ENCODE measurements around the gene ZNF616.
"Not testable (repeated sequence)": the region's sequence is repeated elsewhere in the genome, so short reads cannot be mapped to it uniquely, and the experiment has no call there.

ZNF616 gene

GRCh38 chr19:52101866-52102562 is 37.7 kb downstream of the ZNF616 start:
- H3K9me3 ChIP-seq (ENCODE audit: control insufficient read depth, insufficient read depth, low read length): peaks cover 25% of the 10 kb centered on the region; the same call in 1 of the 2 replicates
- H4K20me1 ChIP-seq (ENCODE audit: control insufficient read depth, insufficient read depth, low read depth, low read length): no peaks in the 10 kb centered on the region
- no peak overlapping the region for H3K27ac ChIP-seq (ENCODE audit: low read depth, low read length)

GRCh38 chr19:52099497-52100138 is 40.1 kb downstream of the ZNF616 start:
- no peak for TF ChIP-seq EZH2phosphoT487 (IDR thresholded peaks at IDR 0.05; ENCODE audit: borderline replicate concordance, low read length)
- TF ChIP-seq CTCF (IDR thresholded peaks at IDR 0.05; ENCODE audit: low read depth, low read length, poor library complexity, severe bottlenecking): no peak

More at GRCh38 chr19:52101866-52102562, 37.7 kb downstream of the ZNF616 start:
- Histone ChIP-seq H3K4me2 (ENCODE audit: low read length) (no peak overlapping the region), H3K36me3 (ENCODE audit: control insufficient read depth, low read length) (no peaks in the 10 kb centered on the region), H3K9me2 (replicated peaks; ENCODE audit: control insufficient read depth, low read length) (no peaks in the 10 kb centered on the region), H3K4me1 (ENCODE audit: control insufficient read depth, low read length) (no peaks in the 10 kb centered on the region), H3K4me3 (ENCODE audit: low read length) (no peak overlapping the region), H3K79me2 (ENCODE audit: control insufficient read depth, low read length) (no peaks in the 10 kb centered on the region), H3K27me3 (ENCODE audit: control insufficient read depth, low read length) (no peaks in the 10 kb centered on the region), H3F3A (ENCODE audit: control insufficient read depth, insufficient read depth) (no peaks in the 10 kb centered on the region)
- TF ChIP-seq EZH2phosphoT487 (IDR thresholded peaks at IDR 0.05; ENCODE audit: borderline replicate concordance, low read length): no peak
- no peak for TF ChIP-seq CTCF (IDR thresholded peaks at IDR 0.05; ENCODE audit: low read depth, low read length, poor library complexity, severe bottlenecking)

GRCh38 chr19:52096416-52096815 is 43.3 kb downstream of the ZNF616 start:
- not testable (repeated sequence) for H3K79me2 ChIP-seq (ENCODE audit: control insufficient read depth, low read length); H3K27ac ChIP-seq (ENCODE audit: low read depth, low read length); H3F3A ChIP-seq (ENCODE audit: control insufficient read depth, insufficient read depth); H3K36me3 ChIP-seq (ENCODE audit: control insufficient read depth, low read length); H3K4me2 ChIP-seq (ENCODE audit: low read length); H3K4me3 ChIP-seq (ENCODE audit: low read length); H3K27me3 ChIP-seq (ENCODE audit: control insufficient read depth, low read length); H3K9me2 ChIP-seq (replicated peaks; ENCODE audit: control insufficient read depth, low read length); H3K4me1 ChIP-seq (ENCODE audit: control insufficient read depth, low read length); H4K20me1 ChIP-seq (ENCODE audit: control insufficient read depth, insufficient read depth, low read depth, low read length)
- peaks cover 42% of the 10 kb centered on the region for H3K9me3 ChIP-seq (ENCODE audit: control insufficient read depth, insufficient read depth, low read length)

More at GRCh38 chr19:52099497-52100138, 40.1 kb downstream of the ZNF616 start:
- Histone ChIP-seq H3K36me3 (ENCODE audit: control insufficient read depth, low read length) (no peaks in the 10 kb centered on the region), H3K27ac (ENCODE audit: low read depth, low read length) (no peak overlapping the region), H4K20me1 (ENCODE audit: control insufficient read depth, insufficient read depth, low read depth, low read length) (no peaks in the 10 kb centered on the region), H3F3A (ENCODE audit: control insufficient read depth, insufficient read depth) (no peaks in the 10 kb centered on the region), H3K9me2 (replicated peaks; ENCODE audit: control insufficient read depth, low read length) (no peaks in the 10 kb centered on the region), H3K27me3 (ENCODE audit: control insufficient read depth, low read length) (no peaks in the 10 kb centered on the region), H3K4me3 (ENCODE audit: low read length) (no peak overlapping the region), H3K4me2 (ENCODE audit: low read length) (no peak overlapping the region), H3K79me2 (ENCODE audit: control insufficient read depth, low read length) (no peaks in the 10 kb centered on the region), H3K9me3 (ENCODE audit: control insufficient read depth, insufficient read depth, low read length) (peaks cover 41% of the 10 kb centered on the region), H3K4me1 (ENCODE audit: control insufficient read depth, low read length) (peaks cover 4% of the 10 kb centered on the region)

All from DOHH2 (cell line).